GM12864 (cell line): ENCODE data around the gene STK16.

Experiments
- DNase-seq: peaks from one replicate; pipeline ENCODE4 v3.0.0-alpha.2; 2011; ENCODE audit warnings: low read depth
- H3K4me3 ChIP-seq: 2 replicates; pipeline ENCODE4 v1.5.1; 2011; ENCODE audit warnings: mild to moderate bottlenecking, low read depth, low read length, control low read depth
- CTCF ChIP-seq: IDR thresholded peaks from 2 replicates; pipeline ENCODE4 v1.5.1; 2011; ENCODE audit warnings: low read depth, mild to moderate bottlenecking, moderate library complexity, low read length, control low read depth, inconsistent platforms; ENCODE audit errors: missing control alignments

Gene STK16

GRCh38 chr2:219296631-219297391 lies 51.5 kb downstream of the STK16 start:
- no peak for TF ChIP-seq CTCF
- DNase-seq = no peak

GRCh38 chr2:219297766-219298456 lies 52.6 kb downstream of the STK16 start:
- peak; percentile 24 for TF ChIP-seq CTCF
- H3K4me3 ChIP-seq = no peak overlapping the region
- DNase-seq = no peak

More at GRCh38 chr2:219296631-219297391, 51.5 kb downstream of the STK16 start:
- H3K4me3 ChIP-seq = no peak overlapping the region

- TF ChIP-seq CTCF = peak; percentile 99
- DNase-seq = no peak
- no peak overlapping the region for H3K4me3 ChIP-seq
These were observed 53.6 kb downstream of the STK16 start for GRCh38 chr2:219298759-219299371.

GRCh38 chr2:219299372-219299760 lies 54.1 kb downstream of the STK16 start:
- TF ChIP-seq CTCF = no peak
- DNase-seq = no peak
- no peak overlapping the region for H3K4me3 ChIP-seq
